Measurements from ENCODE around the gene OR51G2. TPM values are rescaled to one million over a fixed set of nuclear protein-coding genes. Genes with fewer than 3 reads are reported as not detected.

OR51G2 gene
- total RNA-seq, 1 experiment from 2014 or later: not detected

GRCh38 chr11:4887591-4887990 is 31.6 kb downstream of the OR51G2 start:
- no peak overlapping the region for H3K4me3 Mint-ChIP-seq (ENCODE audit: unreplicated experiment)
- BruUV-seq (replicated peaks): no TSS peak
- intact Hi-C loops (cut with micrococcal nuclease; ENCODE audit: unreplicated experiment): no loop called here
- H3K9me3 Mint-ChIP-seq (ENCODE audit: unreplicated experiment): no peaks in the 10 kb centered on the region
- Histone ChIP-seq H3K27me3 (replicated peaks; ENCODE audit: control insufficient read depth, insufficient read depth, low read length) (no peaks in the 10 kb centered on the region; the same call in 1 of the 2 replicates), H3K4me1 (no peaks in the 10 kb centered on the region), H3K36me3 (ENCODE audit: control insufficient read depth, insufficient read depth, low read length) (no peaks in the 10 kb centered on the region), H3K4me3 (ENCODE audit: low read depth, low read length) (no peak overlapping the region), H3K9me3 (no peaks in the 10 kb centered on the region)
- H3K27me3 Mint-ChIP-seq (ENCODE audit: insufficient read depth, unreplicated experiment): no peaks in the 10 kb centered on the region
- no peak for TF ChIP-seq CTCF (IDR thresholded peaks at IDR 0.05; ENCODE audit: insufficient read depth in 1 of 2, low read depth in 1 of 2, low read length in 1 of 2, severe bottlenecking in 1 of 2, unreplicated experiment in 1 of 2)
- no peaks in the 10 kb centered on the region for H3K36me3 Mint-ChIP-seq (ENCODE audit: insufficient read depth, unreplicated experiment)
- DNase-seq: no peak
- CTCF ChIA-PET: no interaction called here
- H3K4me1 Mint-ChIP-seq (ENCODE audit: low read depth, unreplicated experiment): no peaks in the 10 kb centered on the region
- POLR2A ChIA-PET: no interaction called here
- H3K27ac Mint-ChIP-seq (ENCODE audit: unreplicated experiment): no peak overlapping the region

DNA sequence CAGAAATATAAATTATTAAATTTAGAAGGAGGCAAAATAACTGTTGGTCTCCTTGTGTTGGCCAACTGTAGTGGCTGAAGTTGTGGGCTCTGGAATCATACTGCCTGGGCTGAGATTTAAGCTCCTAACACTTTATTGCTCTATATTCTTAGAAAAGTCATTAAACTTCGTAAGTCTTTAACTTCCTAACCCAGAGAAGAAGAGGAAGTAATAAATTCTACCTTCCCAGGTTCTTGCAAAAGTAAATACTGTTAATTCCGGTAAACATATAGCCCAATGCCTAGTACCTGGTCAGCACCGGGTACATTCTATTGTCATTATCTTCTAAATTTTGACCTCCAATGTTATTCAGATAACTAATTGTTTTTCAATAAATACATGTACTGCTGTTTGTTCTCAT is 33.0 kb downstream of the OR51G2 start:
- no peak overlapping the region for H3K4me3 Mint-ChIP-seq (ENCODE audit: unreplicated experiment)
- Histone ChIP-seq H3K4me1 (no peaks in the 10 kb centered on the region), H3K36me3 (ENCODE audit: control insufficient read depth, insufficient read depth, low read length) (no peaks in the 10 kb centered on the region), H3K9me3 (no peaks in the 10 kb centered on the region), H3K27me3 (replicated peaks; ENCODE audit: control insufficient read depth, insufficient read depth, low read length) (no peaks in the 10 kb centered on the region; the same call in 1 of the 2 replicates), H3K4me3 (ENCODE audit: low read depth, low read length) (no peak overlapping the region)
- no peaks in the 10 kb centered on the region for H3K9me3 Mint-ChIP-seq (ENCODE audit: unreplicated experiment)
- ChIA-PET POLR2A (no interaction called here), CTCF (no interaction called here)
- peaks cover under 1% of the 10 kb centered on the region for H3K27me3 Mint-ChIP-seq (ENCODE audit: insufficient read depth, unreplicated experiment)
- intact Hi-C loops (cut with micrococcal nuclease; ENCODE audit: unreplicated experiment): no loop called here
- no TSS peak for BruUV-seq (replicated peaks)
- DNase-seq: no peak
- no peak for TF ChIP-seq CTCF (IDR thresholded peaks at IDR 0.05; ENCODE audit: insufficient read depth in 1 of 2, low read depth in 1 of 2, low read length in 1 of 2, severe bottlenecking in 1 of 2, unreplicated experiment in 1 of 2)
- H3K4me1 Mint-ChIP-seq (ENCODE audit: low read depth, unreplicated experiment): no peaks in the 10 kb centered on the region
- H3K36me3 Mint-ChIP-seq (ENCODE audit: insufficient read depth, unreplicated experiment): no peaks in the 10 kb centered on the region
- no peak overlapping the region for H3K27ac Mint-ChIP-seq (ENCODE audit: unreplicated experiment)

DNA sequence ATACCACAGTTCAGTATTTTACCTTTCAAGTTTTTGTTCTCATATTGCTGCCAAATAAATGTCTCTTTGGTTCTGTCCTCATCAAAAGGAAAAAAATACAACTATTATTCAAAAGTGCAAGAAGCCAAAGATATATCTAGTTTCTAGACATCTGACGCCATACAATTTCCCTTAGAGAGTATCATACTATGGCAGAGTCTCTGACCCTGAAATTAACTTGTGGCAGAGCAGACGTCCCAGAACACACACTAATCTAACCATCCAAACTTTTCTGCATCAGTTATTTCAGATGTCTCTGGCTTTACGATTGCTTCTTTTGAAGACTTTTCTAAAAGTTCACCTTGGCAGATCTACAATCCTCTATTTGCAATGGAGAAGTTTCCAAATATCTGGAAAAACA is 34.8 kb downstream of the OR51G2 start:
- no peak overlapping the region for H3K27ac Mint-ChIP-seq (ENCODE audit: unreplicated experiment)
- TF ChIP-seq CTCF (IDR thresholded peaks at IDR 0.05; ENCODE audit: insufficient read depth in 1 of 2, low read depth in 1 of 2, low read length in 1 of 2, severe bottlenecking in 1 of 2, unreplicated experiment in 1 of 2): no peak
- H3K4me1 Mint-ChIP-seq (ENCODE audit: low read depth, unreplicated experiment): no peaks in the 10 kb centered on the region
- CTCF ChIA-PET: no interaction called here
- no peaks in the 10 kb centered on the region; the same call in 1 of the 2 replicates for H3K27me3 ChIP-seq (replicated peaks; ENCODE audit: control insufficient read depth, insufficient read depth, low read length)
- H3K36me3 ChIP-seq (ENCODE audit: control insufficient read depth, insufficient read depth, low read length): no peaks in the 10 kb centered on the region
- intact Hi-C loops (cut with micrococcal nuclease; ENCODE audit: unreplicated experiment): no loop called here
- H3K36me3 Mint-ChIP-seq (ENCODE audit: insufficient read depth, unreplicated experiment): no peaks in the 10 kb centered on the region
- peaks cover 8% of the 10 kb centered on the region for H3K27me3 Mint-ChIP-seq (ENCODE audit: insufficient read depth, unreplicated experiment)
- H3K4me3 ChIP-seq (ENCODE audit: low read depth, low read length): no peak overlapping the region
- H3K9me3 ChIP-seq: no peaks in the 10 kb centered on the region
- POLR2A ChIA-PET: no interaction called here
- H3K4me3 Mint-ChIP-seq (ENCODE audit: unreplicated experiment): no peak overlapping the region
- no peaks in the 10 kb centered on the region for H3K9me3 Mint-ChIP-seq (ENCODE audit: unreplicated experiment)
- H3K4me1 ChIP-seq: no peaks in the 10 kb centered on the region
- no peak for DNase-seq
- BruUV-seq (replicated peaks): no TSS peak
